Activated CD4-positive, alpha-beta T cell treated with anti-CD3 and anti-CD28 coated beads, Interleukin-2, amount 10 ng/mL, durations not matched to agents 7 days and 5 days (primary cell): Measurements from ENCODE around the gene GMEB2. TPM values are rescaled to one million over a fixed set of nuclear protein-coding genes. Genes with fewer than 3 reads are reported as not detected.
A peak's percentile ranks its signal among the peaks of the same experiment; 100 is the strongest.

Experiments used
- CTCF ChIA-PET: fragments of 350-600 bp; sonication (Branson Sonifier 250); formaldehyde crosslinking; loops from one replicate; lab custom pipeline; 2021; ENCODE audit warnings: antibody characterized with exemption; lab: Charles Lee
- POLR2A ChIA-PET: fragments of 350-600 bp; sonication (Branson Sonifier 250); formaldehyde crosslinking; loops from one replicate; lab custom pipeline; 2021; ENCODE audit warnings: antibody characterized with exemption; lab: Charles Lee
- DNase-seq: peaks from one replicate; pipeline ENCODE4 v3.0.0-alpha.2; 2020
- H3K27ac Mint-ChIP-seq: one replicate; pipeline ENCODE4 v1.8.0; 2021; ENCODE audit warnings: mild to moderate bottlenecking, moderate library complexity, mixed read lengths
- H3K27me3 Mint-ChIP-seq: one replicate; pipeline ENCODE4 v1.8.0; 2021; ENCODE audit warnings: mixed read lengths
- H3K36me3 Mint-ChIP-seq: one replicate; pipeline ENCODE4 v1.8.0; 2021; ENCODE audit warnings: low read depth, mixed read lengths
- H3K4me1 Mint-ChIP-seq: one replicate; pipeline ENCODE4 v1.8.0; 2021; ENCODE audit warnings: mixed read lengths
- H3K4me3 Mint-ChIP-seq: one replicate; pipeline ENCODE4 v1.8.0; 2021; ENCODE audit warnings: mild to moderate bottlenecking, moderate library complexity, mixed read lengths
- H3K9me3 Mint-ChIP-seq: one replicate; pipeline ENCODE4 v1.8.0; 2021; ENCODE audit warnings: mixed read lengths
- total RNA-seq, 2 experiments: library from RNA; stranded (reverse); gene quantifications; one replicate each; pipeline ENCODE4 v1.2.3, GENCODE V29; 2021

Gene GMEB2
- total RNA-seq, 2 experiments from 2014 or later, result 20.0 to 20.5 TPM

- ChIA-PET POLR2A (no interaction called here), CTCF (interaction anchor here (1.0 to 1.8 kb wide), 3 partner anchors 13 to 91 kb away, joined by 5 to 10 read pairs (median 9); partner anchors contain the start of gene PTK6)
- Mint-ChIP-seq H3K9me3 (no peaks in the 10 kb centered on the region), H3K27me3 (no peaks in the 10 kb centered on the region), H3K27ac (peak overlapping the region; percentile 95), H3K4me3 (peak overlapping the region; percentile 94), H3K36me3 (peaks cover 34% of the 10 kb centered on the region), H3K4me1 (peaks cover 49% of the 10 kb centered on the region)
- peak; percentile 66 for DNase-seq
These were observed 1.5 kb upstream of the GMEB2 start for GRCh38 chr20:63628246-63628975.

GRCh38 chr20:63627751-63628245 is 897 bp upstream of the GMEB2 start:
- ChIA-PET CTCF (interaction anchor here (0.5 to 1.8 kb wide), 3 partner anchors 14 to 90 kb away, joined by 3 to 10 read pairs (median 9); partner anchors contain the start of gene PTK6), POLR2A (interaction anchor here (1.1 kb wide), 1 partner anchor 14 kb away, joined by 4 read pairs; no protein-coding TSS in a partner anchor)
- peak overlapping the region; percentile 94 for H3K4me3 Mint-ChIP-seq
- peaks cover 31% of the 10 kb centered on the region for H3K36me3 Mint-ChIP-seq
- H3K4me1 Mint-ChIP-seq, result peaks cover 46% of the 10 kb centered on the region
- peak overlapping the region; percentile 95 for H3K27ac Mint-ChIP-seq
- H3K9me3 Mint-ChIP-seq, result no peaks in the 10 kb centered on the region
- no peak for DNase-seq
- no peaks in the 10 kb centered on the region for H3K27me3 Mint-ChIP-seq

- CTCF ChIA-PET, result interaction anchor here (0.5 to 1.8 kb wide), 3 partner anchors 15 to 90 kb away, joined by 3 to 10 read pairs (median 9); partner anchors contain the start of gene PTK6
- peaks cover 48% of the 10 kb centered on the region for H3K4me1 Mint-ChIP-seq
These were observed 339 bp upstream of the GMEB2 start for GRCh38 chr20:63627129-63627750.

DNA sequence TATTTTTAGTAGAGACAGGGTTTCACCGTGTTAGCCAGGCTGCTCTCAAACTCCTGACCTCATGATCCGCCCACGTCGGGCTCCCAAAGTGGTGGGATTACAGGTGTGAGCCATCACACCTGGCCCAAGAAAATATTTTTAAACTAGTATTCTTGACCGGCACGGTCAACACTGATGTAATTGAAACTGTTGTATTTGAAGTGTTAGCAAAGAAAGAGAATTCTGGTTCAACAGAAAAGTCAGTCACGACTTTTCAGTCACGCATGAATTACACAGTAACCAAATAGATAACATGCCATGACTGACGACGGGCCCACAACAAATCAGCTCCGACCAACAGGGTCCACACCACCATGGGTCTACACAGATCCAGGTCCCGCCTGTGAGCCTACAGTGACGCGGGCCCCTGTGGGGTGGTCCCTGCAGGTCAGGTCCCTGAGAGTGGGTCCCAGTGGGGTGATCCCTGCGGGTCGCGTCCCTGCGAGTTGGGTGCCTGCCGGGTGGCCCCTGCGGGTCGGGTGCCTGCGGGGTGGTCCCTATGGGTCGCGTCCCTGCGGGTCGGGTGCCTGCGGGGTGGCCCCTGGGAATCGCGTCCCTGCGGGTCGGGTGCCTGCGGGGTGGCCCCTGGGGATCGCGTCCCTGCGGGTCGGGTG is 1.0 kb downstream of the GMEB2 start:
- peak; percentile 39 for DNase-seq
- Mint-ChIP-seq H3K4me3 (peak overlapping the region; percentile 77), H3K27ac (peak overlapping the region; percentile 81), H3K4me1 (peaks cover 44% of the 10 kb centered on the region), H3K9me3 (no peaks in the 10 kb centered on the region), H3K27me3 (no peaks in the 10 kb centered on the region), H3K36me3 (peaks cover 37% of the 10 kb centered on the region)
- POLR2A ChIA-PET, result no interaction called here
- CTCF ChIA-PET, result no interaction called here

More at GRCh38 chr20:63627129-63627750, 339 bp upstream of the GMEB2 start:
- POLR2A ChIA-PET, result interaction anchor here (0.6 to 1.1 kb wide), 4 partner anchors 8 to 706 kb away, joined by 3 to 5 read pairs (median 4); no protein-coding TSS in a partner anchor
- Mint-ChIP-seq H3K36me3 (peaks cover 35% of the 10 kb centered on the region), H3K4me3 (peak overlapping the region; percentile 94), H3K27ac (peak overlapping the region; percentile 95), H3K27me3 (no peaks in the 10 kb centered on the region), H3K9me3 (no peaks in the 10 kb centered on the region)
- DNase-seq, result peak; percentile 94

- H3K27ac Mint-ChIP-seq, result no peak overlapping the region
- peak; percentile 1 for DNase-seq
- H3K4me3 Mint-ChIP-seq, result no peak overlapping the region
- H3K36me3 Mint-ChIP-seq, result peaks cover 32% of the 10 kb centered on the region
- ChIA-PET CTCF (interaction anchor here (0.9 kb wide), 1 partner anchor 13 kb away, joined by 5 read pairs; no protein-coding TSS in a partner anchor), POLR2A (no interaction called here)
- no peaks in the 10 kb centered on the region for H3K27me3 Mint-ChIP-seq
- peaks cover 39% of the 10 kb centered on the region for H3K4me1 Mint-ChIP-seq
- no peaks in the 10 kb centered on the region for H3K9me3 Mint-ChIP-seq
These were observed 2.4 kb downstream of the GMEB2 start for GRCh38 chr20:63624486-63624885.

DNA sequence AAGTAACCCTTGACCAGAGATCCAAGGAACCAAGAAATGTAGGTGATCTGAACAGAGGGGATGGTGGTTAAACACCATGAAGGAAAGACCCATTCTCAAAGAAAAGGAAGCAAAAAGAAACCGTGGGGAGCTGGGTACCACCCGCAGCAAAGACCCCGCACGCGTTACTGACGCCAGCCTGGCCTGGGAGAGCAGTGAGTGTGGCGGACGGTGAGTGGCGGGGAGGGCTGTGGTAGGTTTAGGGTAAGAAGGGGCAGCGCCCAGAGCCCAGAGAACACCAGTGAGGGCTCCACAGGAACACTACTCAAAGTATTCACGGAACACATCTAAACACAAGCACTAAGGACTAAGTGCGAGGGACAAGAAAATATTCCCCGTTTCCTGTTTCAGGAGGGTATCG is 4.2 kb downstream of the GMEB2 start:
- Mint-ChIP-seq H3K27me3 (no peaks in the 10 kb centered on the region), H3K9me3 (no peaks in the 10 kb centered on the region), H3K36me3 (peaks cover 30% of the 10 kb centered on the region), H3K4me1 (peaks cover 28% of the 10 kb centered on the region), H3K27ac (no peak overlapping the region), H3K4me3 (no peak overlapping the region)
- CTCF ChIA-PET, result no interaction called here
- no peak for DNase-seq
- POLR2A ChIA-PET, result no interaction called here

- Mint-ChIP-seq H3K4me1 (peaks cover 28% of the 10 kb centered on the region), H3K36me3 (peaks cover 33% of the 10 kb centered on the region), H3K4me3 (no peak overlapping the region), H3K9me3 (no peaks in the 10 kb centered on the region), H3K27ac (no peak overlapping the region), H3K27me3 (no peaks in the 10 kb centered on the region)
- POLR2A ChIA-PET, result interaction anchor here (0.8 kb wide), 1 partner anchor 11 kb away, joined by 3 read pairs; no protein-coding TSS in a partner anchor
- no peak for DNase-seq
- CTCF ChIA-PET, result no interaction called here
These were observed 4.8 kb downstream of the GMEB2 start for GRCh38 chr20:63622096-63622495.

DNA sequence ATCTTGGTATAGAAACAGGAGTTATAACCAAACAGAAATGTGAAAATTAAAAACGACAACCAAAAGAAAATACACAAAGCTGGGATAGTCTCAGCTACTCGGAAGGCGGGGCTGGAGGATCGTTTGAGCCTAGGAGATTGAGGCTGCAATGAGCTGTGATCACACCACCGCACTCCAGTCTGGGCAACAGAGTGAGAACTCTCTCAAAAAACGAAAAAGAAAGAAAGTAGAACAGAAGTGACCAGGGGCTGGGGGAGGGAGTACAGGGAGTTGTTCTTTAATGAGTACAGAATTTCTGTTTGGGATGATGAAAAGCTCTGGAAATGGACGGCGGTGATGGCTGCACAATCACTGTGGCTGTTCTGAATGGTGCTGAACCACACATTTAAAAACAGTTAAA is 5.9 kb downstream of the GMEB2 start:
- peaks cover 43% of the 10 kb centered on the region for H3K36me3 Mint-ChIP-seq
- no peak for DNase-seq
- no peak overlapping the region for H3K4me3 Mint-ChIP-seq
- H3K4me1 Mint-ChIP-seq, result peaks cover 28% of the 10 kb centered on the region
- ChIA-PET CTCF (no interaction called here), POLR2A (no interaction called here)
- H3K27me3 Mint-ChIP-seq, result no peaks in the 10 kb centered on the region
- no peak overlapping the region for H3K27ac Mint-ChIP-seq
- no peaks in the 10 kb centered on the region for H3K9me3 Mint-ChIP-seq

DNA sequence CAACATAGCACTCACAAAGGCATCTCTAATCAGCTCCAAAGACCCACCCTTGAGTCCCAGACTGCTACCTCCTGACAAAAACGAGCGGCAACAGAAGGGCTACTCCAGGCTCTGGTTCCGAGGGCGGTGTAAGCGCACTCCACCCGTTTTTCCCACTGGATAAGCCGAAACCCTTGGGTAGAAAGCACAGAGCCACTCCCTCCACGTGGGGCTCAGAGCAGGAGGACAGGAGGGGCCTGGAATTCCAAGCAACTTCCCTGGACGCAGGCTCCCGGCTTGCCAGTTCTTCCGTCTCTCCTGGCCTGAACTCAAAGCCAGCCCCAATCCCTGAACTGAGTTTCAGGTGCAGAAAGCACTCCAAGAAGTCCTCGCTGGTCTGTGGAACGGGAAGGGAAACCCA is 7.4 kb downstream of the GMEB2 start:
- ChIA-PET POLR2A (no interaction called here), CTCF (no interaction called here)
- peaks cover 50% of the 10 kb centered on the region for H3K36me3 Mint-ChIP-seq
- no peak for DNase-seq
- no peak overlapping the region for H3K4me3 Mint-ChIP-seq
- no peak overlapping the region for H3K27ac Mint-ChIP-seq
- peaks cover 2% of the 10 kb centered on the region for H3K9me3 Mint-ChIP-seq
- peaks cover 16% of the 10 kb centered on the region for H3K4me1 Mint-ChIP-seq
- no peaks in the 10 kb centered on the region for H3K27me3 Mint-ChIP-seq

GRCh38 chr20:63619086-63619485 is 7.8 kb downstream of the GMEB2 start:
- CTCF ChIA-PET, result interaction anchor here (0.6 to 1.3 kb wide), 2 partner anchors 22 to 306 kb away, joined by 3 read pairs; no protein-coding TSS in a partner anchor
- POLR2A ChIA-PET, result no interaction called here

GRCh38 chr20:63618291-63618980 is 8.5 kb downstream of the GMEB2 start:
- Mint-ChIP-seq H3K36me3 (peaks cover 56% of the 10 kb centered on the region), H3K4me1 (peaks cover 14% of the 10 kb centered on the region), H3K27ac (no peak overlapping the region), H3K4me3 (no peak overlapping the region), H3K9me3 (peaks cover 2% of the 10 kb centered on the region), H3K27me3 (no peaks in the 10 kb centered on the region)
- CTCF ChIA-PET, result interaction anchor here (0.6 to 1.3 kb wide), 3 partner anchors 23 to 307 kb away, joined by 3 read pairs; no protein-coding TSS in a partner anchor
- POLR2A ChIA-PET, result no interaction called here
- no peak for DNase-seq

More at GRCh38 chr20:63619086-63619485, 7.8 kb downstream of the GMEB2 start:
- H3K4me1 Mint-ChIP-seq, result peaks cover 14% of the 10 kb centered on the region
- no peak overlapping the region for H3K4me3 Mint-ChIP-seq
- H3K9me3 Mint-ChIP-seq, result peaks cover 2% of the 10 kb centered on the region
- H3K36me3 Mint-ChIP-seq, result peaks cover 52% of the 10 kb centered on the region
- H3K27ac Mint-ChIP-seq, result no peak overlapping the region
- no peaks in the 10 kb centered on the region for H3K27me3 Mint-ChIP-seq
- no peak for DNase-seq

DNA sequence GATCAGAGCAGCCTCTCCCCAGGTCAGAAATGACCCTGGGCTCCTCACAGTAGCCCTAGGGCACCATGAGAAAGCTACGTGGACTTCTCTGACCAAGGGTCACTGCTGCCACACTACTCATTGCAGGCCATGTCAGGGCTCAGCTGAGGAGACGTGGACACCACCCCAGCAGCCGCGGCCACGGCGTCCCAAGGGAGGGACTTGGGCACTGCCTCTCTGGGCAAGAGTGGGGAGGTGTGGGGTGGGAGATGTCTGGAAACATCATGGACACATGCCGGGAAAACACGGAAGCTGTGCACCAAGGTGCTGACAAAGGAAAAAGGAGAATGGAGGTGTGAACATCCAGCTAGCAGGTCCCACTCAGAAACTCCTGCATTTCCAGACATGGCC is 9.0 kb downstream of the GMEB2 start:
- ChIA-PET POLR2A (no interaction called here), CTCF (interaction anchor here (0.6 to 1.3 kb wide), 5 partner anchors 14 to 300 kb away, joined by 3 read pairs; no protein-coding TSS in a partner anchor)
- Mint-ChIP-seq H3K4me3 (no peak overlapping the region), H3K27me3 (no peaks in the 10 kb centered on the region), H3K36me3 (peaks cover 60% of the 10 kb centered on the region), H3K4me1 (peaks cover 15% of the 10 kb centered on the region), H3K27ac (no peak overlapping the region), H3K9me3 (peaks cover 2% of the 10 kb centered on the region)
- no peak for DNase-seq
